Hematopoietic multipotent progenitor cell treated with erythropoietin and hydrocortisone succinate and interleukin-3 and kit ligand, for 6 days (in vitro differentiated cells): ENCODE measurements around the gene SH3BGRL2.
"Not testable (repeated sequence)": the region's sequence is repeated elsewhere in the genome, so short reads cannot be mapped to it uniquely, and the experiment has no call there.

Source experiments
- DNase-seq: peaks from one replicate; pipeline ENCODE4 v3.0.0-alpha.2; 2015

SH3BGRL2 gene

GRCh38 chr6:79650950-79651349 lies 19.8 kb downstream of the SH3BGRL2 start:
- DNase-seq: no peak

- no peak for DNase-seq
Observed at GRCh38 chr6:79656134-79656533, 25.0 kb downstream of the SH3BGRL2 start.

GRCh38 chr6:79657238-79657637 lies 26.1 kb downstream of the SH3BGRL2 start:
- DNase-seq: no peak

- not testable (repeated sequence) for DNase-seq
Observed at GRCh38 chr6:79663655-79664054, 32.5 kb downstream of the SH3BGRL2 start.

- DNase-seq: no peak
Observed at GRCh38 chr6:79665725-79666551, 34.8 kb downstream of the SH3BGRL2 start.

GRCh38 chr6:79666634-79667033 lies 35.5 kb downstream of the SH3BGRL2 start:
- DNase-seq: no peak

- DNase-seq: no peak
Observed at GRCh38 chr6:79668381-79668780, 37.3 kb downstream of the SH3BGRL2 start.

- no peak for DNase-seq
Observed at GRCh38 chr6:79669766-79670165, 38.6 kb downstream of the SH3BGRL2 start.

GRCh38 chr6:79670789-79671188 lies 39.7 kb downstream of the SH3BGRL2 start:
- no peak for DNase-seq

- peak; percentile 14 for DNase-seq
Observed at GRCh38 chr6:79671600-79672266, 40.6 kb downstream of the SH3BGRL2 start.

GRCh38 chr6:79672631-79673111 lies 41.5 kb downstream of the SH3BGRL2 start:
- DNase-seq: peak; percentile 70

- no peak for DNase-seq
Observed at GRCh38 chr6:79673947-79674346, 42.8 kb downstream of the SH3BGRL2 start.

GRCh38 chr6:79676785-79677736 lies 45.9 kb downstream of the SH3BGRL2 start:
- no peak for DNase-seq

GRCh38 chr6:79682682-79683081 lies 51.6 kb downstream of the SH3BGRL2 start:
- not testable (repeated sequence) for DNase-seq

GRCh38 chr6:79684876-79685275 lies 53.7 kb downstream of the SH3BGRL2 start:
- DNase-seq: no peak

- DNase-seq: no peak
Observed at GRCh38 chr6:79686707-79687309, 55.7 kb downstream of the SH3BGRL2 start.

GRCh38 chr6:79687759-79688158 lies 56.6 kb downstream of the SH3BGRL2 start:
- peak; percentile 31 for DNase-seq

GRCh38 chr6:79694156-79694555 lies 63.0 kb downstream of the SH3BGRL2 start:
- no peak for DNase-seq

GRCh38 chr6:79694623-79695343 lies 63.7 kb downstream of the SH3BGRL2 start:
- no peak for DNase-seq

GRCh38 chr6:79697430-79697829 lies 66.3 kb downstream of the SH3BGRL2 start:
- DNase-seq: no peak

GRCh38 chr6:79699606-79700005 lies 68.5 kb downstream of the SH3BGRL2 start:
- DNase-seq: no peak

GRCh38 chr6:79702691-79703090 lies 71.6 kb downstream of the SH3BGRL2 start:
- DNase-seq: no peak
